RCC 7860 (cell line): Measurements from ENCODE around the gene NPHP4.
A peak's percentile ranks its signal among the peaks of the same experiment; 100 is the strongest.

Source experiments
- DNase-seq: peaks from one replicate; pipeline ENCODE4 v3.0.0-alpha.2; 2015; ENCODE audit warnings: low spot score
- FAIRE-seq: peaks from 2 replicates; lab custom pipeline; 2012; peaks lifted over from hg19 to GRCh38; lab: Jason Lieb, UNC

The NPHP4 gene

DNA sequence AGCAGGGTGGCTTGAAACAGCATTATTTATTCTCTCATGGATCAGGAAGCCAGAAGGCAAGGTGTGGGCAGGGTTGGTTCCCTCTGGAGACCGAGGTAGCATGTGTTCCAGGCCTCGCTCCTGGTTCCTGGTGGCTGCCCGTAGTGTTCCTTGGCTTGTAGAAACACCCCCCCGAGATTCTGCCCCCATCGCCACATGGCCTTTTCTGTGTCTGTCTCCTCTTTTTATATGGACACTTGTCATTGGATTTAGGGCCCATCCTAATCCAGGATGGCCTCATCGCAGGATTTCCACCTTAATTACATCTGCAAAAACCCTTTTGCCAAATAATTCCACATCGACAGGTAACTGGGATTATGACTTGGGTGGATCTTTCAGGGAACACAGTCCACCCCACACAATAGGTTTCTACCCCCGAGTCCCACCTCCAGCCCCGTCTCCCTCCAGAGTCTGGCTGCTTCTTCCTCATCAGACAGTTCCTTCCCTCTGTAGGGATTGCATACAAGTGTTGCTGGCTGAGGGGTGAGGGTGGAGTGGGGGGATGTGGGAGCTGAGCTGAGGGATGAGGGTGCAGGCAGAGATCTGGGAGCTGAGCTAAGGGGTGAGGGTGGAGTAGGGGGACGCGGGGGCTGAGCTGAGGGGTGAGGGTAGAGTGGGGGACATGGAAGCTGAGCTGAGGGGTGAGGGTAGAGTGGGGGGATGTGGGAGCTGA lies 12.3 kb upstream of the NPHP4 start:
- FAIRE-seq = no peak
- no peak for DNase-seq

DNA sequence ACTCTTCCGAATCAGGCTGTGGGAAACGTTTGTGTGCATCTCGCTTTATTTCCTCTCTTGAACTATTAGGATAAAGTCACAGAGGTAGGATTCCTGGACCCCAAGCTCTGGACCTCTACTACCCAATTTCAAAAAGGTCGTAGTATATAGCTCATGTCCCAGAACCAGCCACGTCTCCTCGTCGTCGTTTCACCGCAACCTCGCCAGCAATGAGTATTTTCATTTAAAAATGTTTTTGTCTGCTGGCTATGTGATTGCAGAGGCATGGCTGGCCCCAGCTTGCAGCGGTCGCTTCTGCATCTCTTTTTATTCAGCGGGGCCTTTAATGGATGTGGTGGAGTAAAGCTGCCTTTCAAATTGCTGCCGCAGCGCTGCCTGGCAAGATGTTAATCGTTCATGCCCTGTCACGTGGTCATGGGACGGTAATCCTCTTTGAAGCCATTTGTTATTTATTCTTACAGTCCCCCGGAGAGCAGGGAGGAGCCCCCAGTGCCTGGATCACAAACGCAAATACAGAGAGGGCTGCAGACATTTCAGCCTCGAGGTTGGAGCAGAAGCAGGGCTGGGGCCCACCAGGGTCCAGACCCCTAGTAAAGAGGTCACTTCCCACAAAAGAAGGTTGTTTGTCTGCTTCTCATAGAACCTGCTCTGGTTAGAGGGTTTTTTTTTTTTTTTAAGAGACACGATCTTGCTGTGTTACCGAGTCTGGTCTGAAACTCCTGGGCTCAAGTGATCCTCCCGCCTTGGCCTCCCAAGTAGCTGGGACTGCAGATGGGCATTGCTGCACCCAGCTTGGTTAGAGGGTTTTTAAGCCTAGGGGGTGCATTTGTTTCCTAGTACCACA lies 11.6 kb upstream of the NPHP4 start:
- DNase-seq (no peak), FAIRE-seq (no peak)

DNA sequence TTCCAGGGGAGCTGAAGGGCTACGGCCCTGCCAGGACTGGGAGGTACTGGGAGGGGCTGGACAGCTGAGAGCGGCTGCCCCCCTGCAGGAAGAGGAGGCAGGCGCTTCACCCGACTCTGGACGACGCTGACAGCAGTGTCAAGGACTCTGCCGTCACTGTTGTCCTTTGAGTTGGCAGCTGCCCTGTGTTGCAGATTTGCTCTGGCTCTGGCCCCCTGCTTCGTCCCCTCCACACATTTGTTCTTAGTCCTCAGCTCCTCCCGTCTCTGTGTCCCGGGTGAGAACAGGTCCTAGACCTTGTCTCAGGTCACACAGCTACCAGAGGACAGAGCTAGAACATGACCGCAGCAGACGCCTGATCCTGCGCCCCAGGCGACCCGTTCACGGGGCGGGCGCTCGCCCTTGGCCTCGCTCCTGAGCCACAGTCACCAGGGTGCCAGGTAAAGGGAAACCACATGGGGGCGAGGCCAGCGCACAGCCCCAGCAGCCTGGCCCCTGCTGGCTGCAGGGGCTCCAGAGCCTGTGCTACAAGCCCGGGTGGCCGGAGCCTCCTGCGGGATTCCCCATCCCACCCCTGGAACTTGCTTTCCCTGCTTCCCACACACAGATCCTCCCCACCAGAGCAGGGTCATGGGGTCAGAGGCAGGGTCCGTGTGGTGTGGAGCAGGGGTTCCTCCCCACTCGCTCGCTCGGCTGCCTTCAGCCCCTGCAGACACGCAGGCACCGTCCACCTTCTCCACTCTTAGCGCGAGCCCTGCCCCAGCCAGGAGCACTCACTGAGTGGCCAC lies 10.7 kb upstream of the NPHP4 start:
- DNase-seq (no peak), FAIRE-seq (no peak)

DNA sequence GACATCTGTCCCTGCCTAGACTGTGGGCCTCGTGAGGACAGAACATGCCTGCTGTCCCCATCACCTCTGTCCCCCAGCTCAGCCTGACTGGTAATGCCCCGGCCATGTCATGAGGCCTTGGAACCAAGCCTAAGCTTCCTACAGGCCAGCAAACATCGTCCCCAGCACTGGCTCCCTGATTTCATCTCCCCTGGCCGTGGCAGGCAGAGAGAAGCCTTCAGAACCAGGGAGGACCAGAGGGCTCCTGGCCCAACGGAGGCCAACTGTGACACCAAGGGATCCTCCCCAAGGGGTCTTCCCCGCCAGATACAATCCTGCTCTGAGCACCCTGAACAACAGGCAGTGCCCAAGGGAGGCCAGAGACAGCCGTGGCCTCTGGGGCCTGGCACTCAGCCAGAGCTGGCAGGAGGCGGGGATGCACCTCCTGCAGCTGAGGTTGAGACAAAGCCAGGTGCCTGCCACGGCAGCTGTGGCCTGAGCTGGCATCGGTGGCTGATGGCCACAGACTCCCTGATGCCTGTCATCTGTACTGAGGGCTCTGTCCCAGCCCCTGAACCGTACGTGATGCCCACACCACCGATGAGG lies 9.9 kb upstream of the NPHP4 start:
- DNase-seq = peak; percentile 9

DNA sequence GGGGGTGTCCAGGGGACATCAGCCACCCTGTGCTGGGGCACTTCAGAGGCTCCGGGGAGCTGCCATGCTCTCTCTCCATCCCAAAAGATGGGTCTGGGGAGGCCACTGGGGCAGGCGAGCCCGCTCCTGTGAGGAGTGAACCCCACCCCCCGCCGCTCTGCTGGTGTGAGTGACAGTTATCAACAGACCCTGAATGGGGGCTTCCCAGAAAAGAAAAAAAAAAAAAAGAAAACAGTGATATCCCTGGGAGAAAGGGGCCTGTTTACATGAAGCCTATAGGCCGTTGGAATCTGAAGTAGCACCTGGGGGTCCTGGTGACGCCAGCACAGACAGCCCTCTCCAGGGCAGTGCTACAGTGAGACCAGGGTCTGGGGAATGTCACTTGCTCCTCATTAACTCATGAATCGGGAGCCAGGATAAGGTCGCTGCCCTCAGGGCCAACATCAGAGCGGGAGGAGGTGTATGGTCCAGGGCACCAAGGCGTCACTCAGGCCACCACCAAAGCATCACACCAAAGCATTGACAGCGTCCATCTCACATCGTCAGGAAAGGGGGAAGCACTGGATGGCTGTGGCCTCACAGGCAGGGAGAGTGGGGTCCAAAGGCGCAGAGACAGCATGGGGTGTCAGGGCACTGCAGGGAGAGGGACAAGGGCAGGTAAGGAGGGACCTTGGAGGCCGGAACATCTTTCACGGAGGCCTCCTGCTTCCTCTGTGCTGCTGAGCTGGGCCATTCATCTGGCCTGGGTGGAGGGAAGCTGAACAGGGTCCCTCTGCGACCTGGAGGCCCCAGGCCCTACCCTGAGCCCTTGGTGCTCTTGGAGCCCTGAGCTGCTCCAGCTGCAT lies 8.4 kb upstream of the NPHP4 start:
- DNase-seq (no peak), FAIRE-seq (no peak)

More for the DNA sequence above, 9.9 kb upstream of the NPHP4 start:
- FAIRE-seq = no peak

DNA sequence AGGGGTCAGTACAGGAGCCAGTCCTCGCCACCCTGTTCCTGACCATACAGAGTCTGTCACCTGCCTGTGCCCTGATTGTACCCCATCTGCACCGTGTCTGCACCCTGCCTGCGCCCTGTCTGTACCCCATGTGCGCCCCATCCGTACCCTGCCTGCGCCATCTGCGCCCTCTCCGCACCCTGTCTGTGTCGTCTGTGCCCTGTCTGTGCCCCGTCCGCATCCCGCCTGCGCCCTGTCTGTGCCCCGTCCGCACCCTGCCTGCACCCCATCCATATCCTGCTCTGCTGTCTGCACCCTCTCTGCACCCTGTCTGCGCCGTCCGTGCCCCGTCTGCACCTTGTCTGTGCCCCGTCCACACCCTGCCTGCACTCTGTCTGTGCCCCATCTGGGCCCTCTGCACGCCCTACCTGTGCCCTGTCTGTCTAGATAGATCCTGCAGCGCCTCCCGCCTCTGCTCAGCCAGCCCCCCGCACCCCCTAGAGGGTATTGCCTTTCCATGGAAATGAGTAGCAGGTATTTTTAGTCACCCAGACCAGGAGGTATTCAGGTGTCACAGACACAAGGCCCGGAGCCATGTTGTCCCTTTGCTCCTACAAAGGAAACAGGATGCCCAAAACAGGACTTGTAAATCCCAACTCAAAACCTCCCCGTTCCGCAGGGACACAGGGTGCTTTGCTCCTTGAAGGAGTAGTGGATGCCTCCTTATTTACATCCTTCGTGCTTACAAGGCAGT lies 7.7 kb upstream of the NPHP4 start:
- DNase-seq (no peak), FAIRE-seq (no peak)

DNA sequence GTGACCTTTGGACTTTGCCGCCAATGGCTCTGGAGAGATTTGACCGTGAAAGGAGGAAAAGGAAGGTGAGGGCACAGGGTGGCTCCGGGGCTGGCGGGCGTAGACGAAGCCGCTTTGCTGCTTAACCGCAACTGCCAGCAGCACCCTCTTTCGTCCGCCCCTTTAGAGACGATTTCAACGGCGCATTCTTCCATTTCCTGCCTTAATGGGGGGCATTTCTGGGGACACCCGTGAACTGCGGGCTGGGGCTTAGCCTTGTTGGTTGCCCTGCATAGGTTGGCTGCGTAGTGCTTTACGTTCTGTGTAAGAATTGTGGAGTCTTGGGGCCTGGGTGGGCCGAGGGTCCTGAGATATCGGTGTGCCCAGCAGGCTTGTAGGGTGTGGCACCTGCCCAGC lies 6.7 kb upstream of the NPHP4 start:
- no peak for FAIRE-seq

DNA sequence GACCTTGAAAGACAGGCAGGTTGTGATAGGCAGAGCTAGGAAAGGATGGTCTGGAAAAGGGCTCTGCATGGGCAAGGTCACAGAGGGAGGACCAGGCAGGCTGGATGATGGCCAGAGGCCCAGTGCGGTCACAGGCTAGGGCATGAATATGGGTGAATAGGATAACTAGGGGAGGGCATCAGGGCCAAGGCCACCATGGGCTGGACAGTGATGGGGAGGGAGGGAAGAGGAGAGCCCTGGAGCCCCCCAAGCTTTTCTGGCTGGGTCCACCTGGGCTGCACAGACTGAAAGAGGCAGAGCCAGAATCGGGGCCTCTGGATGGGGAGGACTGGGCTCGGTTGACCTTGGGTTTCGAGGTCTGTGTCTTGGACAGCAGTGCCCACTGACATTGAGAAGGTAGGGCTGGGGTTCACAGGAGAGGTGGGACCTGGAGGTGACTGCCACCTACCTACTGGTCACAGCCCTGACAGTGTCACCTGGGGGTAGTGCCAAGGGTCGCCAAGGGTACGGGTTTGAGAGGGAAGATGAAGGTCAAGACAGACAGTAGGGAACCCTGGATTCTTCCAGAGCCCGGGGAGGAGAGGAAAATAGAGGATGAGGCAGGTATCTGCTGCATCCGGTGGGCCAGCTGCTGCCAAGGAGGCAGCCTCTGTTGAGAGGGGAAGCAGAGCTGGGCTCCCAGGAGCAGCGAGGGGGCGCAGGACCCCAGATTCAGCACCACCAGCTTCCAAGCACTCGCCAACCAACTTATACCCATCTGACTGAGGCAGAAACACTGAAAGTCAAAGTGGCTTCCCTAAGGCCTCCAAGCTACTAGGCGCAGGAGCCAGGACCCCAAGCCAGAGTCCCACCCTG lies 6.1 kb upstream of the NPHP4 start:
- FAIRE-seq (no peak), DNase-seq (no peak)

More for the DNA sequence above, 6.7 kb upstream of the NPHP4 start:
- no peak for DNase-seq

DNA sequence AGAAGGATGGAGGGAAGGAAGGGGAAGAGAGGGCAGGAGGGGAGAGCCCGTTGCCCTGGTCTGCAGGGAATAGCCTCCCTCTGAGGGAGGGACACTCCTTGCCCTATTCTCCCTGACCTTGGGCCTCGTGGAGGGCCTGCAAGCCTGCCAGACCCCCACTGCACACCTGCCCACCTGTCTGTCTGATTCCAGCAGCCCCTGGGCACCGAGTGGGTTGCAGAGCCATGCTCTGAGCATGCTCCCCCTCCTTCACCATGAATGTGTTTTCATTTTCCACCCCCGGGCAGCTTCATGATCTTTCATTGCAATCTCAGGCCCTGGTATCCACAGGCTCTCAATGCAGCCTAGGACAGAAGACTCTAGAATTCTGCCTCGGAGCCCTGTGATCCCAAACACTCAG lies 5.1 kb upstream of the NPHP4 start:
- DNase-seq = no peak
- FAIRE-seq = no peak

DNA sequence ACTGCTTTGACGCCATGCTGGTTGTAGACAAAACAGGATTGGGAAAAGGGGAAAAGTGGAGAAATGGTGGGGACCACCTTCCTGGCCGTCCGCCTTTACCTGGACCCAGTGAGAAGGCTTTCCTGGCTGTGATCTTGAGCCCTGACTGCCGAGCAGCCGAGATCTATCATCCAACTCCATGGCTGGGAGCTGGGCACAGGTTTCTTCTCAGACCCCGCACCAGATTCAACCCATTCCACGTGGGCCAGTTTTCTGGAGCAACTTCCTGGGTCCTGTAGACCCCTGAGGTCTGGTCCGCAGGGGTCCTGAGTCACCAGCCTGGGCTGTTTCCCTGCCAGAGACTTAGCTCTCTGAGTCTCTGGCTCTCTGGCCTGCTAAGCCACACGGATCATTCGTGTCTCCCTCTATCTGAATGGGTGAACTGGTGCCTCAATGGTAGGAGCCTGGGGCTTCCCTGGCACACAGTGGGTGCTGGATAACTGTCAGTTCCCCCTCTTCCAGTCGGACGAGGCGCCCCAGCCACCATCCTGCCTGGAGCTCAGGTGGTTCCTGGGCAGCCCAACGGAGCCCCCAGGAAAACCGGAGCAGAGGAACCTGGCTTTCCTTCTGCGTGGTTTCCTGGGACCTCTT lies 4.5 kb upstream of the NPHP4 start:
- FAIRE-seq = no peak
- no peak for DNase-seq

DNA sequence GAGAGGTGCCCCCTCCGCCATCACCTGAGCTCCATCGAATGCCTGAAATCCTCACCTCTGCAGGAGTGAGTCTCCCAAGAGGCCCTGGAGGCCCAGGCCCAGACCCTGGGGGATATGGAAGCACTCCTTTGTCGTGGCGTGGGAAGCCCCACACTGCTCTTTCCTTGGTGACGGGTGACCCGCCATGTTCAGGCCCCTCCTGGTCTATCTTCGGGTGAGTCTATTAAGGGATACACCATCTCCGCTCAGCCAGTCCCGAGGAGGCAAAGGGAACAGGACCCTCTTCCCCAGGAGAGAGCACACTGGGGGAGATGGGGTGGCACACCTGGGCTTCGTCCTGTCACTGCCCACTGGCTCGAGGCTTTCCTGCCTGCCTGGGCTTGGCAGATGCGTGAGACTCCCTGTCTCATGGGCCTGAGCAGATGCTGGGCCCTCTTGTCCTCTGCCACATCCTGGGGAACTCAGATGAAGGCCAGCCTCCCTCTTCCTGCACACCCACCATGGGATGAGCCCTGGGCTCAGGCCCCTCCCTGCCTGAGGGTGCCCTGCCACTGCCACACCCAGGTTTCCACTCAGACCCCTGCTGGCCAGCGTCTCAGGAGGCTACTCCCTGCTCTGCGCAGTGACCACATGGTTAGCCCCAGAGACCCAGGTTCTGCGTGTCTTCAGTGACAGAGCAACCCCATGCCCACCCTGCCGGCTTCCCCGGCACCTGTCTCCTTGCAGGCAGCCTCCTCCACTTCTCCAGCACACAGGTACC lies 3.8 kb upstream of the NPHP4 start:
- FAIRE-seq = no peak

DNA sequence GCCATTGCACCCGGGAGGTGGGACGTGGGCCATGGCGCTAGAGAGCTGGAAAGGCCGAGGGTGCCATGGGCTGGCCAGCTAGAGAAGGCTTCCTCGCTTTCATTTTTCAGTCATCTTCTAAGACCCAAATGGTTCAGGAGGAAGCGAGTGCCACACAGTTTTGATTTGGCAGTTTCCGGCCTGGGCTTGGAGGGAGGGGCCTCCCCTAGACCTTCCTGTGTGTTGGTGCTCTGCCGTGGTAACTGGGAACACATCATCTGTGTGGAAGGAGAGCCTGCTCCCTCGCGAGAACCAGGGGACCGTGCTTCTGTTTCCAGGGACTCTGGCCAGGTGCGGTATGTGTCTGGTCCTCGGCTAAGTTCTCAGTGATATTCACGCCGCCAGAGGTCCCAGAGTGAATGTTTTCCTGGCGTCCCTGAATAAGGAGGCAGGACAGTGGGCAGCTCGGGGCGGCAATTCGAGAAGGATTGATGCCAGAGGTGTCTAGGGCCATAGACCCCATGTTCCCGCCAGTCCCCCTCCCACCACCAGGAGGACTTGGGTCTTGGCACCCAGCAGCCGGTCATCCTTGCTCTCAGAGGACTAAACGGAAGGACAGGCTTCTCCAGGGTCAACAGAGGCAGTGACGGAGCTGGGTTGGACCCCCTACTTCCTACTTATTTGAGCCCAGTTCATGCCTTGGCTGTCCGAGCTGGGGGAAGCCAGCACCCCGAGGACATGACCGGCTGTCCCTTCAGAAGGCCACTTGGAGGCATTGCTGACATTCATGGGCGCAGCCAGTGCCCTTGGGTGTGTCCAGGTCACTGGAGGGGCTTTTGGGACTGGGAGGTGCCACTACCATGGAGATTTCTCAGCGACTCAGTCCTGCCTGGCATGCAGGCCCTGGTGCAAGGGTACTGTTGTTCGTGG lies 2.7 kb upstream of the NPHP4 start:
- no peak for DNase-seq
- FAIRE-seq = no peak

More for the DNA sequence above, 3.8 kb upstream of the NPHP4 start:
- DNase-seq = no peak

DNA sequence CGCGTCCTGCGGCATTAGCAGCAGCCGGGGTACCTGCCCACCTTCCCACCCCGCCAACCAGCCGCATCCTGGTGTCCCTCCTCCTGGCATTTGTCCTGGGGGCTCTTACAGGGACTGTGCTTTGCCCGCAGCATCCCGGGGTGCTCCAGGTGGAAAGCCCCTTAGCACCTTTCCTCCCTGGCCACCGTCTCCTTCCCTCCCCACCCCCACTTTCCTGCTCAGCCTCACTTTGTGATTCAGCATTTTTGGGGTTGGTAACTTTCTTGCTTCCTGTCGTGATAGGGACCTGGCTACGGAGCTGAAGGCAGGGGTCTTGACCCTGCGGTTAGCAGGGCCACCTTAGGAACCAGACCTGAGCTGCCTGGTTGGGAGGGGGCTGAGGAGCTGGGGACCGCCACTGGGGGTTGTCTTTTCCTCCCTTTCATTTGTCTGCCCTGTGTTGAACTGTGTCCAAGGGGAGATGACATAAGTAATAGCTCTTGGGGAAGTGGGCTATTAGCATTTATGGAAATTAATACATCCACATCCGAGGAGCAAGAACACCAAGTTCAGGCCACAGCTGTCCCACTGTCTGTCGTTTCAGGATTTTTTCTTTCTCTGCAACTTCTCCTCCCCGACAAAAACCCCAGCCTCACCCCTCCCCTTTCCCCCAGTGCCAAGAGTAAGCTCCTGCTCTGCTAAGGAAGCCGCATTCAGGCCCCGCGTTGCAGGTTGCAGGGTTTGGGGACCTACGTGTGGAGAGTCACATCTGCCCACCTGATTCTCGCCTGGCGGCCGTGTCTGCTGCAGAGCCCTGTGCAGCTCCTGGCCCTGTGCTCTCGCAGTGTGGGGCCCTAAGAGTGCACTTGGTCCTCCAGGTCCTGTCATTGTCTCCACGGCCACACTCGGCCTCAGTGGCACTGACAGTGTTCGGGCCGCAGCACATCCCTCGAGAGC lies 1.6 kb upstream of the NPHP4 start:
- FAIRE-seq (no peak), DNase-seq (no peak)

DNA sequence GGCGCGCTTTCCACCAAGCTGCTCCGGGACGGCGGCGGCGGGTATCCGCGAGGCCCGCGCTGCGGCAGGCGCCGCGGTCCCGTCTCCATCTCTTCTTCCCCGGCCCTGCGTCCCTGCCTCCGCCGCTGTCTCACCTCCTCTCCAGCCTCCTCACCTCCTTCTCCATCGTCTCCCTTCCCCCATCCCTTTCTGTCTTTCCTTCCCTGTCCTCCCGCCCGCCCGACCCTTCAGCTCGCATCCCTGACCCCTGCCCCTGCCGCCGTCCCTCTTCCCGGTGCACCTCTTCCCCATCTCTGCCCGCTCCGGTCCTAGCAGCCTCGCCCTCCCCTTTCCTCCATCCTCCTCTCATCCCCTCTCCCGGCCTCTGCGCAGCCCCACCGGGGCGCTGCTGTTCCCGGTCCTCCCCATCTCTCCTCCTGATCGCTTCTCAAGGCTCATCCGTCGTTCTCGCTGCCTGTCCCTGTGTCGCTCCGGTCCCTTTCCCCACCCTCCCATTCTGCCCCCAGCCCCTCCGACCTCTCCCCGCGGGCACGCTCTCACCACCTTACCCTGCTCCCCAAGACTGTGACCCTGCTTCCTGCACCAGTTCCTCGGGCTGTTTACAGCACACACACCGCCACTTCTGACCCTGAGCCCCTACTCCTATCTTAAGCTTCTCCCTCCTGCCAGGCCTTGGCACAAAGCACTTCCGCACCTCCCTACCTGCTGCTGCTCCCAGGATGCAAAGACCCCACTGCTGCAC lies 760 bp upstream of the NPHP4 start:
- FAIRE-seq (no peak), DNase-seq (no peak)
